ENCODE measurements around the gene MEGF11.

GRCh38 chr15:66138096-66138783 lies 115.3 kb downstream of the MEGF11 start:
- TF ChIP-seq CTCF (IDR thresholded peaks at IDR 0.05) = no peak
- TF ChIP-seq POLR2A (IDR thresholded peaks at IDR 0.05) = no peak

All from Peyer's patch (tissue), 4 donors.